NCI-H1694 treated with DMSO at 0.1 percent for 48 hours (cell line): Measurements from ENCODE around the gene HNRNPUL1.
"Not testable (repeated sequence)": the region's sequence is repeated elsewhere in the genome, so short reads cannot be mapped to it uniquely, and the experiment has no call there.

Experiments used
- DNase-seq: peaks from one replicate; lab custom pipeline; 2025; lab: John Stamatoyannopoulos, UW

The HNRNPUL1 gene

GRCh38 chr19:41325947-41326706, 62.0 kb downstream of the HNRNPUL1 start:
- no peak for DNase-seq

GRCh38 chr19:41327076-41327575, 63.0 kb downstream of the HNRNPUL1 start:
- DNase-seq, result no peak

- DNase-seq, result no peak
These were observed 63.5 kb downstream of the HNRNPUL1 start for GRCh38 chr19:41327576-41328156.

GRCh38 chr19:41328157-41328841, 64.1 kb downstream of the HNRNPUL1 start:
- no peak for DNase-seq

GRCh38 chr19:41328842-41329225, 64.7 kb downstream of the HNRNPUL1 start:
- DNase-seq, result no peak

- DNase-seq, result no peak
These were observed 66.3 kb downstream of the HNRNPUL1 start for GRCh38 chr19:41330481-41330880.

GRCh38 chr19:41330946-41331678, 66.9 kb downstream of the HNRNPUL1 start:
- no peak for DNase-seq

- DNase-seq, result no peak
These were observed 67.8 kb downstream of the HNRNPUL1 start for GRCh38 chr19:41332000-41332399.

- no peak for DNase-seq
These were observed 68.3 kb downstream of the HNRNPUL1 start for GRCh38 chr19:41332468-41332867.

- DNase-seq, result no peak
These were observed 70.6 kb downstream of the HNRNPUL1 start for GRCh38 chr19:41334793-41335192.

- no peak for DNase-seq
These were observed 71.3 kb downstream of the HNRNPUL1 start for GRCh38 chr19:41335467-41335866.

- no peak for DNase-seq
These were observed 75.8 kb downstream of the HNRNPUL1 start for GRCh38 chr19:41339936-41340335.

GRCh38 chr19:41341669-41342490, 77.7 kb downstream of the HNRNPUL1 start:
- DNase-seq, result no peak

GRCh38 chr19:41344162-41344561, 80.0 kb downstream of the HNRNPUL1 start:
- no peak for DNase-seq

- DNase-seq, result not testable (repeated sequence)
These were observed 82.7 kb downstream of the HNRNPUL1 start for GRCh38 chr19:41346916-41347315.

- DNase-seq, result no peak
These were observed 86.7 kb downstream of the HNRNPUL1 start for GRCh38 chr19:41350735-41351338.

- DNase-seq, result no peak
These were observed 87.4 kb downstream of the HNRNPUL1 start for GRCh38 chr19:41351339-41352245.

- no peak for DNase-seq
These were observed 88.1 kb downstream of the HNRNPUL1 start for GRCh38 chr19:41352279-41352608.

- DNase-seq, result no peak
These were observed 88.7 kb downstream of the HNRNPUL1 start for GRCh38 chr19:41352609-41353465.
